Measurements from ENCODE around the gene NUPR2. TPM values are rescaled to one million over a fixed set of nuclear protein-coding genes. Genes with fewer than 3 reads are reported as not detected.

The NUPR2 gene
- total and polyA plus RNA-seq, 10 of the 15 experiments (the other 5 are each of a cell fraction or from before 2014, with no cell fraction given) = not detected

- TF ChIP-seq BCLAF1 (IDR thresholded peaks at IDR 0.05) (no peak), ZBED1 (IDR thresholded peaks at IDR 0.05; ENCODE audit: borderline replicate concordance) (no peak), WRNIP1 (IDR thresholded peaks at IDR 0.05; ENCODE audit: borderline replicate concordance, low read depth, low read length) (no peak), NBN (IDR thresholded peaks at IDR 0.05) (no peak), KLF5 (IDR thresholded peaks at IDR 0.05; ENCODE audit: partially characterized antibody) (no peak), ZNF24 (IDR thresholded peaks at IDR 0.05) (no peak), HSF1 (IDR thresholded peaks at IDR 0.05; ENCODE audit: low read depth, low read length) (no peak)
Measured at GRCh38 chr7:56087445-56087844, 28.8 kb downstream of the NUPR2 start (continued).

GRCh38 chr7:56086761-56087160, 29.5 kb downstream of the NUPR2 start:
- CTCF ChIA-PET = no interaction called here
- no peaks in the 10 kb centered on the region for H3K79me2 ChIP-seq (ENCODE audit: control insufficient read depth, insufficient read depth, low read length)
- 98% methylated on average over 7 of the region's 7 CpGs for WGBS (ENCODE audit: insufficient coverage, insufficient replicate concordance, low lambda C conversion rate, missing lambda C conversion rate)
- POLR2A ChIA-PET = no interaction called here
- in situ Hi-C loops (cut with MboI) (no loop called here), intact Hi-C loops (cut with micrococcal nuclease; ENCODE audit: unreplicated experiment) (no loop called here)
- ATAC-seq (no peak), FAIRE-seq (no peak), DNase-seq (ENCODE audit: low read depth, low spot score) (no peak)
- H3K36me3 ChIP-seq (ENCODE audit: control insufficient read depth in 2 of 2, insufficient read depth in 2 of 2, low read length in 1 of 2) = no peaks in the 10 kb centered on the region; a peak in 1 of 4 replicates
- H4K20me1 ChIP-seq (ENCODE audit: control insufficient read depth, insufficient read depth) = no peaks in the 10 kb centered on the region
- H3K9me3 ChIP-seq (replicated peaks; ENCODE audit: control insufficient read depth, insufficient read depth, low read length) = no peaks in the 10 kb centered on the region
- no peak overlapping the region for H2AFZ ChIP-seq (ENCODE audit: control insufficient read depth, low read depth, low read length)
- SMC1A ChIA-PET (ENCODE audit: uncharacterized antibody, unreplicated experiment) = no interaction called here
- H3K27me3 ChIP-seq (replicated peaks in 1 of 2; ENCODE audit: control insufficient read depth in 2 of 2, insufficient read depth in 2 of 2, low read length in 1 of 2) = no peaks in the 10 kb centered on the region
- H3K4me1 ChIP-seq (ENCODE audit: control insufficient read depth, insufficient read depth, low read length) = no peaks in the 10 kb centered on the region
- H3K4me2 ChIP-seq (ENCODE audit: control insufficient read depth, insufficient read depth) = no peak overlapping the region
- H3K9ac ChIP-seq (ENCODE audit: control insufficient read depth, insufficient read depth, low read length) = no peak overlapping the region
- H3K4me3 ChIP-seq = no peak overlapping the region
- no TSS peak for BruUV-seq (replicated peaks)
- RAD21 ChIA-PET (ENCODE audit: unreplicated experiment) = no interaction called here
- no peak overlapping the region for H3K27ac ChIP-seq (ENCODE audit: control insufficient read depth, insufficient read depth)
- TF ChIP-seq IKZF2 (IDR thresholded peaks at IDR 0.05) (no peak), MTA2 (IDR thresholded peaks at IDR 0.05; ENCODE audit: low read depth) (no peak), WRNIP1 (IDR thresholded peaks at IDR 0.05; ENCODE audit: borderline replicate concordance, low read depth, low read length) (no peak), GABPA (IDR thresholded peaks at IDR 0.05; ENCODE audit: low read depth) (no peak), MLLT1 (IDR thresholded peaks at IDR 0.05) (no peak), BCLAF1 (IDR thresholded peaks at IDR 0.05) (no peak), EP300 (IDR thresholded peaks at IDR 0.05; ENCODE audit: borderline replicate concordance in 1 of 2, control insufficient read depth in 1 of 2, low read depth in 2 of 2, low read length in 2 of 2) (no peak), SREBF2 (IDR thresholded peaks at IDR 0.05; ENCODE audit: low read length) (no peak), BMI1 (IDR thresholded peaks at IDR 0.05; ENCODE audit: borderline replicate concordance) (no peak), RAD21 (IDR thresholded peaks at IDR 0.05; ENCODE audit: insufficient read depth, low read depth, low read length) (no peak), NR2C1 (IDR thresholded peaks at IDR 0.05) (no peak)

All from GM12878 (cell line).